Panc1 (cell line): ENCODE data around the gene TRMT61B. TPM values are rescaled to one million over a fixed set of nuclear protein-coding genes. Genes with fewer than 3 reads are reported as not detected.

Experiments used
- ATAC-seq: fragments of 200-7000 bp; cut with Tn5 transposase; 2 replicates; pipeline ENCODE4 v1.9.1; 2020; ENCODE audit warnings: mild to moderate bottlenecking, moderate library complexity
- BruUV-seq: library from RNA; stranded (reverse); fragments of 400-500 nt; replicated peaks from 2 replicates; lab custom pipeline; 2021; lab: Mats Ljungman, UMichigan
- CTCF ChIA-PET: fragments of 300-600 bp; sonication (Branson Sonifier 250); formaldehyde crosslinking; loops from one replicate; lab custom pipeline; 2022; ENCODE audit warnings: antibody characterized with exemption; lab: Charles Lee
- POLR2A ChIA-PET: fragments of 300-600 bp; sonication (Branson Sonifier 250); formaldehyde crosslinking; loops from one replicate; lab custom pipeline; 2022; ENCODE audit warnings: antibody characterized with exemption; lab: Charles Lee
- DNase-seq: peaks from one replicate; pipeline ENCODE4 v3.0.0-alpha.2; 2010; ENCODE audit warnings: low read depth, low spot score
- H3K27ac ChIP-seq: 2 replicates; pipeline ENCODE4 v1.5.1; 2011; ENCODE audit warnings: mild to moderate bottlenecking, low read length, inconsistent platforms
- H3K27me3 ChIP-seq: fragments of 200-500 bp; sonication (Bioruptor generic); 2 replicates; pipeline ENCODE4 v1.6.0; 2014; ENCODE audit warnings: low read length, inconsistent platforms; ENCODE audit not compliant: control insufficient read depth, insufficient read depth
- H3K36me3 ChIP-seq: fragments of 200-500 bp; sonication (Bioruptor generic); 2 replicates; pipeline ENCODE4 v1.5.1; 2014; ENCODE audit warnings: inconsistent platforms, mild to moderate bottlenecking, low read length, moderate library complexity; ENCODE audit not compliant: control insufficient read depth, insufficient read depth
- H3K4me1 ChIP-seq: 2 replicates; pipeline ENCODE4 v1.5.1; 2011; ENCODE audit warnings: inconsistent platforms, mild to moderate bottlenecking, low read length, moderate library complexity; ENCODE audit not compliant: control insufficient read depth, insufficient read depth
- H3K4me3 ChIP-seq, 2 experiments: 2 replicates each; pipeline ENCODE4 v1.5.1; 2011 to 2012; ENCODE audit warnings: low read depth in 2 of 2, low read length in 2 of 2, mild to moderate bottlenecking in 2 of 2, inconsistent platforms in 1 of 2, moderate library complexity in 1 of 2
- H3K9me3 ChIP-seq: fragments of 200-500 bp; sonication (Bioruptor generic); 2 replicates; pipeline ENCODE4 v1.5.1; 2014; ENCODE audit warnings: low read depth, mild to moderate bottlenecking, inconsistent platforms, low read length, moderate library complexity; ENCODE audit not compliant: control insufficient read depth, insufficient read depth
- CTCF ChIP-seq: fragments of 450-650 bp; IDR thresholded peaks from 2 replicates; pipeline ENCODE4 v1.5.1; 2017; ENCODE audit warnings: mild to moderate bottlenecking
- POLR2AphosphoS5 ChIP-seq: IDR thresholded peaks from 2 replicates; pipeline ENCODE4 v1.6.1; 2012; ENCODE audit warnings: mild to moderate bottlenecking, low read depth, low read length, moderate library complexity
- REST ChIP-seq, 2 experiments: IDR thresholded peaks; 2 replicates each; pipeline ENCODE4 v1.6.1; 2011 to 2012; ENCODE audit warnings: low read depth in 2 of 2, control low read depth in 1 of 2, low read length in 1 of 2, mild to moderate bottlenecking in 1 of 2, moderate library complexity in 1 of 2; ENCODE audit not compliant: insufficient read depth in 1 of 2
- SIN3A ChIP-seq: IDR thresholded peaks from 2 replicates; pipeline ENCODE4 v1.6.1; 2012; ENCODE audit warnings: low read depth, mild to moderate bottlenecking, low read length, moderate library complexity, borderline replicate concordance; ENCODE audit not compliant: insufficient read depth
- TCF7L2 ChIP-seq: IDR thresholded peaks from 2 replicates; pipeline ENCODE4 v1.6.1; 2011; ENCODE audit warnings: mild to moderate bottlenecking, low read depth, low read length, inconsistent platforms
- in situ Hi-C: cut with HindIII; loops from 2 replicates; pipeline ENCODE4 v1.10.0; 2016; ENCODE audit warnings: low sequenced_read_pairs, low pct_unique_long_range_greater_than_20kb
- intact Hi-C: fragments of 100-400 bp; cut with micrococcal nuclease; formaldehyde crosslinking; loops from one replicate; pipeline ENCODE4 v1.10.0; 2022; ENCODE audit not compliant: unreplicated experiment
- total RNA-seq: library from RNA; stranded (reverse); gene quantifications from one replicate; pipeline ENCODE4 v1.2.1, GENCODE V29; 2021; ENCODE audit not compliant: unreplicated experiment

The TRMT61B gene
- total RNA-seq, 1 experiment from 2014 or later = 14.3 TPM

GRCh38 chr2:28824207-28824606 lies 45.9 kb downstream of the TRMT61B start:
- Histone ChIP-seq H3K4me1 (no peaks in the 10 kb centered on the region), H3K27ac (no peak overlapping the region), H3K36me3 (no peaks in the 10 kb centered on the region), H3K9me3 (no peaks in the 10 kb centered on the region), H3K27me3 (no peaks in the 10 kb centered on the region), H3K4me3 (no peak overlapping the region)
- TF ChIP-seq POLR2AphosphoS5 = no peak
- no peak for TF ChIP-seq CTCF
- no peak for TF ChIP-seq REST (IDR thresholded peaks at IDR 0.05; ENCODE audit: insufficient read depth in 1 of 2, low read depth in 2 of 2, low read length in 1 of 2)
- no peak for TF ChIP-seq SIN3A
- TF ChIP-seq TCF7L2 = no peak
- ATAC-seq (no peak), DNase-seq (no peak)
- in situ Hi-C loops (no loop called here), intact Hi-C loops (loop anchor here (5.0 kb wide), 1 partner anchor 128 kb away; no protein-coding TSS in a partner anchor)
- no TSS peak for BruUV-seq
- ChIA-PET CTCF (interaction anchor here (0.6 kb wide), 1 partner anchor 229 kb away, joined by 10 read pairs; no protein-coding TSS in a partner anchor), POLR2A (no interaction called here)

GRCh38 chr2:28822036-28822435 lies 48.1 kb downstream of the TRMT61B start:
- in situ Hi-C loops = no loop called here
- no peak overlapping the region for H3K27ac ChIP-seq
- intact Hi-C loops = loop anchor here (5.0 kb wide), 1 partner anchor 130 kb away; no protein-coding TSS in a partner anchor
- CTCF ChIA-PET = no interaction called here
- no peaks in the 10 kb centered on the region for H3K27me3 ChIP-seq
- DNase-seq (no peak), ATAC-seq (no peak)
- BruUV-seq = no TSS peak
- POLR2A ChIA-PET = no interaction called here
- H3K4me3 ChIP-seq = no peak overlapping the region
- no peaks in the 10 kb centered on the region for H3K4me1 ChIP-seq
- H3K36me3 ChIP-seq = no peaks in the 10 kb centered on the region
- TF ChIP-seq SIN3A (no peak), TCF7L2 (no peak), CTCF (no peak), REST (IDR thresholded peaks at IDR 0.05; ENCODE audit: insufficient read depth in 1 of 2, low read depth in 2 of 2, low read length in 1 of 2) (no peak), POLR2AphosphoS5 (no peak)
- H3K9me3 ChIP-seq = no peaks in the 10 kb centered on the region
